ENCODE measurements around the gene KIAA0825. TPM values are rescaled to one million over a fixed set of nuclear protein-coding genes. Genes with fewer than 3 reads are reported as not detected.
A peak's percentile ranks its signal among the peaks of the same experiment; 100 is the strongest.

Gene KIAA0825
- total RNA-seq, 1 donor from 2014 or later = 2.2 TPM

DNA sequence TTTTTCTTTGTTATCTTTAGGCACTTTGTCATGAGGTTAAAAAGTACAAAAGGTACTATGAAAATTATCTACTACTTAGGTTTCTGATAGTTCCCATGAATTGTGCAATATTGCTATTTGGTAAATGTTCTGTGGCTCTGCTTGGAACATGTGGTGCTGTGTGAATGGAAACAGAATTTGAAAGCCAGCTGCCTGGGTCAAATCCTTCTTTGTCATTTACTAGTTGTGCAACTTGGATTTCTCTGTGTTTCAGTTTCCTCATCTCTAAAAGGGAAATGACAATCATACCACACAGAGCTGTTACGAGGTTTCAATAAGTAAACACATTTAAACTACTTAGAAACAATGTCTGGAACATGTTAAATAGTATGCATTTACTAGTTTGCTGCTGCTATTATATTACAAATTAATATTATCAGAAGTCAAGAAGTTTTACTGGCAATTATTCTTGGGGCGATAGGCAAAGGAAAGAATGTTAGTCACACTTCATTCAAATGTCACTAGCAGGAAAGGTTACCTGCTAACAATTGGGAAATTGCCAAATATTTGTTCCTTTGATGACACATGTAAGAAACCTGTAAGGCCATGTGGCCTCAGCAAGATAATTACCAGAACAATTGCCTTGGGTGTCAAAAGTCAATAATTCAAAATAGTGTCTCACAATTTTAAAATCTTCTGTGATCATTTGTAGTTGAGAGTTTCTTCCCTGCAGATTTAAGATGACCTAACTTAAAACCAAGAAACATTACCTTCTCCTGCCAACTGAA, 184.8 kb downstream of the KIAA0825 start:
- peaks cover 4% of the 10 kb centered on the region for H3K36me3 ChIP-seq
- peaks cover 13% of the 10 kb centered on the region for H3K9me3 ChIP-seq (replicated peaks)
- H3K4me3 ChIP-seq = no peak overlapping the region
- intact Hi-C loops (cut with micrococcal nuclease) = no loop called here
- TF ChIP-seq, protein P1, sequence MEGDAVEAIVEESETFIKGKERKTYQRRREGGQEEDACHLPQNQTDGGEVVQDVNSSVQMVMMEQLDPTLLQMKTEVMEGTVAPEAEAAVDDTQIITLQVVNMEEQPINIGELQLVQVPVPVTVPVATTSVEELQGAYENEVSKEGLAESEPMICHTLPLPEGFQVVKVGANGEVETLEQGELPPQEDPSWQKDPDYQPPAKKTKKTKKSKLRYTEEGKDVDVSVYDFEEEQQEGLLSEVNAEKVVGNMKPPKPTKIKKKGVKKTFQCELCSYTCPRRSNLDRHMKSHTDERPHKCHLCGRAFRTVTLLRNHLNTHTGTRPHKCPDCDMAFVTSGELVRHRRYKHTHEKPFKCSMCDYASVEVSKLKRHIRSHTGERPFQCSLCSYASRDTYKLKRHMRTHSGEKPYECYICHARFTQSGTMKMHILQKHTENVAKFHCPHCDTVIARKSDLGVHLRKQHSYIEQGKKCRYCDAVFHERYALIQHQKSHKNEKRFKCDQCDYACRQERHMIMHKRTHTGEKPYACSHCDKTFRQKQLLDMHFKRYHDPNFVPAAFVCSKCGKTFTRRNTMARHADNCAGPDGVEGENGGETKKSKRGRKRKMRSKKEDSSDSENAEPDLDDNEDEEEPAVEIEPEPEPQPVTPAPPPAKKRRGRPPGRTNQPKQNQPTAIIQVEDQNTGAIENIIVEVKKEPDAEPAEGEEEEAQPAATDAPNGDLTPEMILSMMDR (IDR thresholded peaks at IDR 0.05; ENCODE audit: borderline replicate concordance) = no peak
- H3K27ac ChIP-seq (replicated peaks) = peak overlapping the region; percentile 65
- H3K4me1 ChIP-seq = peaks cover 22% of the 10 kb centered on the region
- no peaks in the 10 kb centered on the region for H3K27me3 ChIP-seq (ENCODE audit: low read depth)
- no peak for DNase-seq

DNA sequence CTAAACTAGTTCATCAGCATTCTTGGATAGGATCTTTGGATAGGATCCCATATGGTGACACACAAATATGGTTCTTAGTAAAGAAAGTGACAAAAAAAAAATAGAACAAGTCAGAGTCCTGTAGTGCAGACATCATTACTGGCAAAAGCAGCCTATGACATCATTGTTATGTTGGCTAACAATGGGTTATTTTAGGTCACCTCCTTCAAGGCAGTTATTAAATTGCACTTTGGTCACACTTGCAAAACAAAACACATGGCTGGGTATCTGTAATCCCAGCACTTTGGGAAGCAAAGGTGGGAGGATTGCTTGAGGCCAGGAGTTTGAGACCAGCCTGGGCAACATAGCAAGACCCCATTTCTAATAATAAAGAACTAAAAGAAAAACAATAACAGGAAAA, 185.9 kb downstream of the KIAA0825 start:
- Histone ChIP-seq H3K36me3 (no peaks in the 10 kb centered on the region), H3K4me3 (no peak overlapping the region), H3K27ac (replicated peaks) (peak overlapping the region; percentile 65), H3K4me1 (peaks cover 22% of the 10 kb centered on the region), H3K9me3 (replicated peaks) (peaks cover 18% of the 10 kb centered on the region), H3K27me3 (ENCODE audit: low read depth) (no peaks in the 10 kb centered on the region)
- intact Hi-C loops (cut with micrococcal nuclease) = no loop called here
- TF ChIP-seq, protein P1 (IDR thresholded peaks at IDR 0.05; ENCODE audit: borderline replicate concordance) = no peak
- no peak for DNase-seq

DNA sequence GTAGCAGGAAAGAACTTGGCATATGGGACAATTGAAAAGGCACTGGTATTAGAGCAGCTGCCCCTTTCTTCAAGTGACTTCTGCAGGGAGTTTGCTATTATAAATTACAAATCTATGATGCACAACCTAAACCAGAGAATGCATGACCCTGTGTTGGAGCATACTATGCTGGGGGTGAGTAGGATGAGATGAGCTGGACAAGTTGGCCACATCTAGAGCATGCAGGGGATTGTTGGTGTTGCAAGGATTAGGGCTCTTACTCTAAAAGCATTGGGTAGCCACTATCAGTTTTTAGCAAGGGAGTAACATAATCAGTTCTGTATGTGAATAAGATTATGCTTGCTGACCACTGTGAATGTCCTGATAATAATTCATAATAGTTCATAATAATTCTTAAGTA, 186.7 kb downstream of the KIAA0825 start:
- TF ChIP-seq, protein P1 (IDR thresholded peaks at IDR 0.05; ENCODE audit: borderline replicate concordance) = no peak
- Histone ChIP-seq H3K27me3 (ENCODE audit: low read depth) (no peaks in the 10 kb centered on the region), H3K4me3 (no peak overlapping the region), H3K27ac (replicated peaks) (peak overlapping the region; percentile 21), H3K4me1 (peaks cover 22% of the 10 kb centered on the region), H3K9me3 (replicated peaks) (peaks cover 23% of the 10 kb centered on the region), H3K36me3 (no peaks in the 10 kb centered on the region)
- intact Hi-C loops (cut with micrococcal nuclease) = no loop called here
- DNase-seq = no peak

DNA sequence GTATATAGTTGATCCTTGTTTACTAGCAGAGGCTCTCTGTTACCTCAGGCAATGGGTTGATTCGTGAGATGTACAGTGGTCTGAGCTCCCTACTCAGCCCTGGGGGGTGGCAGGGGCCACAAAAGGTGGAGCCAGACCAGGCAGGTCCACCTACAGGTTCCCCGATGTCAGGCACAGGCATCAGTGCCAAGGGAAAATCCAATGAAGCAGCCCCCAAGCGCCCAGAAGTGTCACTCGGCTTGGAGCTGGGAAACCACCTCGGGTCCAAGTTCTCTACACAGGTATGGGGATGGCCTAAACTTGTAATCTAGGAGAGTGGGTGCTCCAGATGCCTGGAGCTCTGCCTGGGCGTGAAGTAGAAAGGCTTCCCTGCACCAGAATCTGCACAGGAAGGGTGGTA, 188.8 kb downstream of the KIAA0825 start:
- TF ChIP-seq, protein P1 (IDR thresholded peaks at IDR 0.05; ENCODE audit: borderline replicate concordance) = no peak
- Histone ChIP-seq H3K4me1 (peaks cover 22% of the 10 kb centered on the region), H3K27ac (replicated peaks) (no peak overlapping the region), H3K9me3 (replicated peaks) (peaks cover 21% of the 10 kb centered on the region), H3K36me3 (no peaks in the 10 kb centered on the region), H3K4me3 (no peak overlapping the region), H3K27me3 (ENCODE audit: low read depth) (no peaks in the 10 kb centered on the region)
- intact Hi-C loops (cut with micrococcal nuclease) = no loop called here
- no peak for DNase-seq

DNA sequence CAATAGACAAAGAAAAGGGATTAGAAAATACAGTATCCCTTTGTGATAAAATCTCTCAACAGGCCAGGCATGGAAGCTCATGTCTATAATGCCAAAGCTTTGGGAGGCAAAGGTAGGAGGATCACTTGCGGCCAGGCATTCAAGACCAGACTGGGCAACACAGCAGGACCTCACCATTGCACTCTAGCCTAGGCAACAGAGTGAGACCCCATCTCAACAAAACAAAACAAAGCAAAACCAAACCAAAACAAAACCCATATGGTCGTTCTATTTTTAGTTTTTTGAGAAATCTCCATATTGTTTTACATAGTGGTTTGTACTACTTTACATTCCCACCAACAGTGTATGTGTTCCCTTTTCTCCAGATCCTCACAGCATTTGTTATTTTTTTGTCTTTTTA, 193.0 kb downstream of the KIAA0825 start:
- intact Hi-C loops (cut with micrococcal nuclease) = no loop called here
- no peaks in the 10 kb centered on the region for H3K27me3 ChIP-seq (ENCODE audit: low read depth)
- no peaks in the 10 kb centered on the region for H3K36me3 ChIP-seq
- H3K4me3 ChIP-seq = no peak overlapping the region
- no peaks in the 10 kb centered on the region for H3K4me1 ChIP-seq
- no peak for DNase-seq
- no peak overlapping the region for H3K27ac ChIP-seq (replicated peaks)
- H3K9me3 ChIP-seq (replicated peaks) = peaks cover 18% of the 10 kb centered on the region
- TF ChIP-seq, protein P1 (IDR thresholded peaks at IDR 0.05; ENCODE audit: borderline replicate concordance) = no peak
